Stimulated activated CD4-positive, alpha-beta T cell treated with anti-CD3 and anti-CD28 coated beads, Interleukin-4, amount 100 ng/mL, for 1 hour (primary cell): Measurements from ENCODE around the gene RNF38.

Experiments used
- DNase-seq: peaks from one replicate; pipeline ENCODE4 v3.0.0-alpha.2; 2020

Gene RNF38

GRCh38 chr9:36290996-36291395, 109.1 kb downstream of the RNF38 start:
- no peak for DNase-seq

DNA sequence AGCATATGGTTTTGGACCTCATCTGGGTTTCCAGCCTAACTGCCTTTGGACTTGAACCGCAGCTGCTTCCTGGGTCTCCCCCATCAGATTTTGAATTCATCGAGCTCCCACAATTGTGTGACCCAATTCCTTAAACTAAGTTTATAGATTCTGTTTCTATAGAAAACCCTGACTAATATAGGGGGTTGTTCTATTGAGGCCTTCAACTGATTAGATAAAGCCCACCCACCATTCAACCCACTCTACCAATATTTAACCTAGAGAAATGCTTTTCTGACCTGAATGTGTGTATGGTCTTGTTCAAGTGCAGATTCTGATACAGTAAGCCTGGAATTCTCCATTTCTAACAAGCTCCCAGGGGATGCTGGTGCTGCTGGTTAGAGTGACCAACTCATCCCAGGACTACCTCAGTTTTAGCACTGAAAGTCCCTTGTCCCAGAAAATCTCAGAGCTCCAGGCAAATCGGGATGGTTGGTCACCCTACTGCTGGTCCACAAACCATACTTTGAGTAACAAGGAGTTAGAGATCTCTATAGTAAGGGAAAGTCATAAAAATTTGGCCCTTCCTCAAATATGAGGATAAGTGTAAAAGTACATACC, 110.1 kb downstream of the RNF38 start:
- no peak for DNase-seq

GRCh38 chr9:36288070-36288469, 112.0 kb downstream of the RNF38 start:
- no peak for DNase-seq
